ENCODE measurements around the gene SLCO2A1.
A peak's percentile ranks its signal among the peaks of the same experiment; 100 is the strongest.

SLCO2A1 gene

GRCh38 chr3:134034005-134034785 is 4.5 kb upstream of the SLCO2A1 start:
- no peak for DNase-seq

- DNase-seq = no peak
Measured at GRCh38 chr3:134033315-134033996, 3.7 kb upstream of the SLCO2A1 start.

GRCh38 chr3:134031348-134031915 is 1.7 kb upstream of the SLCO2A1 start:
- DNase-seq = no peak

GRCh38 chr3:134030379-134031347 is 938 bp upstream of the SLCO2A1 start:
- DNase-seq = no peak

- no peak for DNase-seq
Measured at GRCh38 chr3:134029256-134029733, 430 bp downstream of the SLCO2A1 start.

GRCh38 chr3:134028486-134029255 is 1.1 kb downstream of the SLCO2A1 start:
- DNase-seq = no peak

GRCh38 chr3:134027631-134028030 is 2.1 kb downstream of the SLCO2A1 start:
- no peak for DNase-seq

- no peak for DNase-seq
Measured at GRCh38 chr3:134020135-134020680, 9.5 kb downstream of the SLCO2A1 start.

GRCh38 chr3:134018850-134019249 is 10.9 kb downstream of the SLCO2A1 start:
- DNase-seq = no peak

- DNase-seq = no peak
Measured at GRCh38 chr3:134018406-134018805, 11.3 kb downstream of the SLCO2A1 start.

GRCh38 chr3:134017490-134017889 is 12.2 kb downstream of the SLCO2A1 start:
- DNase-seq = no peak

- DNase-seq = no peak
Measured at GRCh38 chr3:134014270-134014669, 15.5 kb downstream of the SLCO2A1 start.

- DNase-seq = no peak
Measured at GRCh38 chr3:134013280-134013679, 16.4 kb downstream of the SLCO2A1 start.

- no peak for DNase-seq
Measured at GRCh38 chr3:134009345-134010000, 20.3 kb downstream of the SLCO2A1 start.

- DNase-seq = no peak
Measured at GRCh38 chr3:134008630-134009156, 21.0 kb downstream of the SLCO2A1 start.

GRCh38 chr3:134007819-134008218 is 21.9 kb downstream of the SLCO2A1 start:
- DNase-seq = no peak

- DNase-seq = no peak
Measured at GRCh38 chr3:134004841-134005240, 24.9 kb downstream of the SLCO2A1 start.

GRCh38 chr3:134003066-134003465 is 26.7 kb downstream of the SLCO2A1 start:
- no peak for DNase-seq

GRCh38 chr3:134002306-134002705 is 27.4 kb downstream of the SLCO2A1 start:
- peak in 1 of 51 donors; percentile 12 for DNase-seq

Data from hypothalamus (tissue), 51 donors.